Tibial nerve (tissue), 4 donors: ENCODE measurements around the gene WDR72. TPM values are rescaled to one million over a fixed set of nuclear protein-coding genes. Genes with fewer than 3 reads are reported as not detected.
A peak's percentile ranks its signal among the peaks of the same experiment; 100 is the strongest.

Experiments used
- DNase-seq, 2 donors: peaks; one replicate each; pipeline ENCODE4 v3.0.0-alpha.2; 2019; ENCODE audit warnings: low spot score in 2 of 2
- H3K27ac ChIP-seq, 4 donors: fragments of 200-600 bp; sonication (generic) in 3 of 4; one replicate each; pipeline ENCODE4 v1.5.1; 2017 to 2019; ENCODE audit warnings: mild to moderate bottlenecking in 1 of 4
- H3K27me3 ChIP-seq, 2 donors: fragments of 200-600 bp; sonication (generic) in 1 of 2; one replicate each; pipeline versions ENCODE4 v1.5.1 to v1.6.0; 2017 to 2019
- H3K36me3 ChIP-seq, 3 donors: fragments of 200-600 bp; sonication (generic); one replicate each; pipeline ENCODE4 v1.5.1; 2018 to 2019
- H3K4me1 ChIP-seq, 4 donors: fragments of 200-600 bp; sonication (generic) in 3 of 4; one replicate each; pipeline ENCODE4 v1.5.1; 2017 to 2019
- H3K4me3 ChIP-seq, 4 donors: fragments of 200-600 bp; sonication (generic) in 3 of 4; one replicate each; pipeline ENCODE4 v1.5.1; 2017 to 2019; ENCODE audit warnings: mild to moderate bottlenecking in 1 of 4, moderate library complexity in 1 of 4
- H3K9me3 ChIP-seq, 4 donors: fragments of 200-600 bp; sonication (generic) in 3 of 4; one replicate each; pipeline ENCODE4 v1.5.1; 2017 to 2019
- CTCF ChIP-seq, 5 experiments: fragments of 200-600 bp in 3 of 5; fragments of 450-650 bp in 2 of 5; sonication (generic) in 3 of 5; IDR thresholded peaks; one replicate each; pipeline ENCODE4 v1.5.1; 2016 to 2019; ENCODE audit warnings: antibody characterized with exemption in 5 of 5, mild to moderate bottlenecking in 3 of 5, moderate library complexity in 2 of 5
- EP300 ChIP-seq, 2 donors: sonication (generic); formaldehyde crosslinking; IDR thresholded peaks; one replicate each; pipeline ENCODE4 v1.6.1; 2017; ENCODE audit warnings: antibody characterized with exemption in 2 of 2, mild to moderate bottlenecking in 1 of 2
- POLR2A ChIP-seq, 2 donors: fragments of 450-650 bp; IDR thresholded peaks; one replicate each; pipeline ENCODE4 v1.6.1; 2017; ENCODE audit warnings: antibody characterized with exemption in 2 of 2, mild to moderate bottlenecking in 2 of 2, moderate library complexity in 2 of 2
- WGBS, 2 donors: methylation state at CpG; one replicate each; pipeline ENCODE4 v1.1.5; 2018; 5-methylcytosine and 5-hydroxymethylcytosine counted together
- total RNA-seq, 4 donors: library from RNA; depleted of rRNA; stranded (reverse); fragments of >200 nt; gene quantifications; one replicate each; pipeline ENCODE4 v1.1.0, GENCODE V29; 2016

WDR72 gene
- total RNA-seq, 4 donors from 2014 or later = not detected

GRCh38 chr15:53588773-53589172, 170.7 kb downstream of the WDR72 start:
- DNase-seq = no peak
- H3K36me3 ChIP-seq = no peaks in the 10 kb centered on the region
- no peak overlapping the region for H3K27ac ChIP-seq
- no peak overlapping the region for H3K4me3 ChIP-seq
- no peak for TF ChIP-seq EP300 (IDR thresholded peaks at IDR 0.05)
- H3K27me3 ChIP-seq = no peaks in the 10 kb centered on the region
- H3K4me1 ChIP-seq = no peaks in the 10 kb centered on the region
- 69 to 86% methylated on average over 1 of the region's 1 CpG for WGBS, 2 donors
- H3K9me3 ChIP-seq = no peaks in the 10 kb centered on the region

DNA sequence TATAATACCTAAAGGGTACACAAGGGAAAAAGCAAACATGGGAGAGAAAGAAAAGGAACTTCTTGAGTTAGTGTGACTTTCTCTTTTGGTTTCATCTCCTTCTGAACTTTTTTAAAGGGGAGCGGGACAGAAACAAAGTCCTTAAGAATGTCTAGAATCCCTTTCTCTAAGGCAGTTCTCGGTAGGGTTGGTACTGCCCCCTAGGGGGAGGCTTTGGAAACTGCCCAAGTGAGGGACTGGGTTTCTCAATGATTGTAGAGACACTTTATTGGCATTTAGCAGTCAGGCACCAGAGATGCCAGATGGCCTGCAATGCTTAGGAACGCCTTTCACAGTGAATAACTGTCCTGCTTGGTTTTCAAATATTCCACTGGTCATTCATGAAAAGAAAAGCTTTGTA, 172.7 kb downstream of the WDR72 start:
- TF ChIP-seq POLR2A (IDR thresholded peaks at IDR 0.05) (no peak), CTCF (IDR thresholded peaks at IDR 0.05) (peak in 3 of 5 experiments; percentile 24 to 27 (median 26)), EP300 (IDR thresholded peaks at IDR 0.05) (no peak)
- no peak for DNase-seq
- no peak overlapping the region for H3K27ac ChIP-seq
- H3K27me3 ChIP-seq = no peaks in the 10 kb centered on the region
- WGBS, 2 donors = 16 to 17% methylated on average over 3 of the region's 3 CpGs
- H3K36me3 ChIP-seq = no peaks in the 10 kb centered on the region
- H3K9me3 ChIP-seq = no peaks in the 10 kb centered on the region
- H3K4me3 ChIP-seq = no peak overlapping the region
- H3K4me1 ChIP-seq = no peaks in the 10 kb centered on the region

DNA sequence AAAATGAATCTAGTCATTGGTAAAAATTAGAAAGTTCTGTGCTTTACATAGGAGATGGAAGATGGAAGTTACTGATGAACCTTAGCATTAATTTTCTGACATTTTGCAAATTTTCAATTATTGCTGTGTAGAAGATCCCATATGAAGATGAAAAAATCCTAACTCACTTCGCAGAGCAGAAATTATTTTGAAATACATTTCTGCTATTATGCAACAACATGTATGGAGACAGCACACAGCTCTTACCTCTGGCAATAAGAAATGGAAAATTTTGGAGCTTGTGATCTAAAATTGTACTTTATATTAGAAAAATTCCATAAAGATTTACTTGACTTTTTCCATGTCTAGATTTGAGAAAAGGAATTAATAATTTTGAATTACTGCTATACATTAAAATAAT, 177.9 kb downstream of the WDR72 start:
- H3K36me3 ChIP-seq = no peaks in the 10 kb centered on the region
- H3K9me3 ChIP-seq = no peaks in the 10 kb centered on the region
- no peak for TF ChIP-seq POLR2A (IDR thresholded peaks at IDR 0.05)
- TF ChIP-seq CTCF (IDR thresholded peaks at IDR 0.05) = no peak
- no peak for TF ChIP-seq EP300 (IDR thresholded peaks at IDR 0.05)
- 83 to 86% methylated on average over 1 of the region's 1 CpG for WGBS, 2 donors
- H3K27me3 ChIP-seq = no peaks in the 10 kb centered on the region
- no peaks in the 10 kb centered on the region for H3K4me1 ChIP-seq
- H3K4me3 ChIP-seq = no peak overlapping the region
- no peak for DNase-seq
- no peak overlapping the region for H3K27ac ChIP-seq

- DNase-seq = no peak
- no peaks in the 10 kb centered on the region for H3K36me3 ChIP-seq
- no peak overlapping the region for H3K4me3 ChIP-seq
- no peaks in the 10 kb centered on the region for H3K4me1 ChIP-seq
- no peaks in the 10 kb centered on the region for H3K9me3 ChIP-seq
- no peak overlapping the region for H3K27ac ChIP-seq
- H3K27me3 ChIP-seq = no peaks in the 10 kb centered on the region
- TF ChIP-seq EP300 (IDR thresholded peaks at IDR 0.05) (no peak), POLR2A (IDR thresholded peaks at IDR 0.05) (no peak), CTCF (IDR thresholded peaks at IDR 0.05) (no peak)
- 32 to 34% methylated on average over 3 of the region's 3 CpGs for WGBS, 2 donors
These were observed 179.1 kb downstream of the WDR72 start for GRCh38 chr15:53580366-53580765.

GRCh38 chr15:53576841-53577240, 182.6 kb downstream of the WDR72 start:
- DNase-seq = no peak
- H3K27ac ChIP-seq = peak overlapping the region in 1 of 4 donors; percentile 61
- no peaks in the 10 kb centered on the region for H3K27me3 ChIP-seq
- H3K36me3 ChIP-seq = no peaks in the 10 kb centered on the region
- 29 to 41% methylated on average over 1 of the region's 1 CpG for WGBS, 2 donors
- no peaks in the 10 kb centered on the region for H3K4me1 ChIP-seq
- no peak overlapping the region for H3K4me3 ChIP-seq
- TF ChIP-seq POLR2A (IDR thresholded peaks at IDR 0.05) (no peak), EP300 (IDR thresholded peaks at IDR 0.05) (no peak), CTCF (IDR thresholded peaks at IDR 0.05) (no peak)
- H3K9me3 ChIP-seq = no peaks in the 10 kb centered on the region

DNA sequence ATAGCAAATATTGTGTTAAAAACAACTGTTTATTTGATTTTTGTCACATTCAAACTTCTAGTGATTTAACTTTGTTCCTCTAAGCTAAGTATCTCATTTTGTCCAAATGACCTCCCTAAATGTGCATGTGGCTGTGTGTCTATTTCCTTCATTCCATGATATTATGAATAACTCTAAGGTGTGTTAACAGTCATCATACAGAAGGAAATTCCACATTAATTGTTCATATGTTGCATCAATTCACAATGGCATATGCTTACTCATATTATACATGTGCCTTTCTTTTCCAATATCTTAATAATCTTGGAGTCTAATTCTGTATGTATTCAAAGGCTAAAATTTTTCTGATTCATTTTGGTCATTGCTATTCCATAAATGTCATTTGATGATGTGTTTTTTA, 186.4 kb downstream of the WDR72 start:
- no peak overlapping the region for H3K4me3 ChIP-seq
- no peak overlapping the region for H3K27ac ChIP-seq
- no peaks in the 10 kb centered on the region for H3K4me1 ChIP-seq
- H3K36me3 ChIP-seq = no peaks in the 10 kb centered on the region
- no peaks in the 10 kb centered on the region for H3K27me3 ChIP-seq
- H3K9me3 ChIP-seq = no peaks in the 10 kb centered on the region
- DNase-seq = no peak
- TF ChIP-seq POLR2A (IDR thresholded peaks at IDR 0.05) (no peak), CTCF (IDR thresholded peaks at IDR 0.05) (no peak), EP300 (IDR thresholded peaks at IDR 0.05) (no peak)
